Islet of Langerhans (tissue), 1 donor: ENCODE results near the gene EMC6.
"Not testable (repeated sequence)": the region's sequence is repeated elsewhere in the genome, so short reads cannot be mapped to it uniquely, and the experiment has no call there.

Source experiments
- FAIRE-seq: peaks from one replicate; lab custom pipeline; 2011; peaks lifted over from hg19 to GRCh38; lab: Jason Lieb, UNC

EMC6 gene

DNA sequence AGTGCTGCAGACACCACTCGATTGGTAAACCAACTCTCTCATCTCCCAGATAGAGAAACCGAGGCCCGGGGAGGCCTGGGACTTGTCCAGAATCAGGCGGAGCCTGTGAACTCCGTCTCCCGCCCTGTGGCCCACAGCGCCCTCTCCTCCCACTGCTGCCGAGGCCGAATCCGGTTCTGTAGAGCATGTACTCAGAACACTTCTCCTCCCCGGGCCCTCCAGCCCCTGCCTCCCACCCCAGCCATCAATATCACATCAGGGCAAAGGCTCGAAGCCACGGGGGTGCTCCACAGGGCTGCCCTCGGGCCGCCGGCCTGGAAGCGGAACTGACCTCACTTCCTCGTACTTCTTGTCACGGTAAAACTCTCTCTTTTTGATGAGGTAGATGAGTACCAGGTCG is 13.0 kb downstream of the EMC6 start:
- no peak for FAIRE-seq

DNA sequence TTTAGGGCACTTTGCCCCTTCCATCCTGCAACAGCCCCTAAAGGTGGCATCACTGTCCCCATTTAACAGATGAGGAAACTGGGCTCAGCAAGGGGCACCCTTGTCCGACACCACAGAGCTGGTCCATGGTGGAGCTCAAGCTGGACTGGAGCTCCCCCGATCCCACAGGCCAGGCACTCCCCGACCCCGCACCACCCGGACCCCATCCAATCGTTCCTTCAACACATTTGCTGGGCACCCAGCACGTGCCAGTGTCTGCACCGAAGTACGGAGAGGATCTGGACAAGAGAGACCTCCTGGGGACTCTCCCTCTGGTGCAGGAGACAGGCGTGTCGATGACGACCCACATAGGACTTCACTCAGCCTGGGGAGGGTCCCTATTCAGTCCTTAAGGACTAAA is 13.4 kb downstream of the EMC6 start:
- no peak for FAIRE-seq

DNA sequence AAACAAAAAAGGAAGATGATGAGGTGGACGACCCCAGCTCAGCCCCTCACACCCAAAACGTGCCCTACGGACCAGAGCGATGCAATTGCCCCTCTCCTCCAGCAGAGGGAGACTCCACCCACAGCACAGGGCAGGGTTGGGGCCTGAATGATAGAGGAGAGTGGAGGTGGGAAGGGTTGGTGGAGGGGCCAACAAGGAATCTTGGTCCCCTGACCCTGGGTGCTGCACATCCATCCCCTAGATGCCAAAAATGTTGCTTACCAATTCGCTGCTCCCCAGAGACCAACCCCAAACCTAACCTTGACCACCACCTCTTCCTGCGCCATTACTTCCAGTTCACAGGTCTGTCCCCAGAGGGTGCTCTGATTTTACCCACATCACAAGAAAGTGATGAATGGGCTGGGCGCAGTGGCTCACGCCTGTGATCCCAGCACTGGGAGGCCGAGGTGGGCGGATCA is 14.5 kb downstream of the EMC6 start:
- FAIRE-seq = no peak

DNA sequence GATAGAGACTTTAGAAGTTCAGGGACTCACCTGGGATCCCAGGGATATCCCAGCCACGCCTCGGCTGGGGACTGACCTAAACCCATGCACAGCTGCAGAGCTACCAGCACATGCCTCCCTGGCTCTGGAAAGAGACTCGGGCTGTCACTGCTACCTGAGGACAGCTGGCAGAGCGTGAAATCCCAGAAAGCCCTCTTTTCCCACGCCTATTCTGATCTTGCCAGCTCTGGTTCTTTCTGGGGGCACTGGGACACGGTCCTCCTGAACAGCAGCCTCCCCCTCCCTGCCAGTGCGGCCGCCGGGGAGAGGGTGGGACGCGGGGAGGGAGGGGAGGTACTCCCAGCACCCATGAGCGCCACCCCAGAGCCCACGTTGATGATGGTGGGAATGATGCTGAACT is 16.6 kb downstream of the EMC6 start:
- no peak for FAIRE-seq

DNA sequence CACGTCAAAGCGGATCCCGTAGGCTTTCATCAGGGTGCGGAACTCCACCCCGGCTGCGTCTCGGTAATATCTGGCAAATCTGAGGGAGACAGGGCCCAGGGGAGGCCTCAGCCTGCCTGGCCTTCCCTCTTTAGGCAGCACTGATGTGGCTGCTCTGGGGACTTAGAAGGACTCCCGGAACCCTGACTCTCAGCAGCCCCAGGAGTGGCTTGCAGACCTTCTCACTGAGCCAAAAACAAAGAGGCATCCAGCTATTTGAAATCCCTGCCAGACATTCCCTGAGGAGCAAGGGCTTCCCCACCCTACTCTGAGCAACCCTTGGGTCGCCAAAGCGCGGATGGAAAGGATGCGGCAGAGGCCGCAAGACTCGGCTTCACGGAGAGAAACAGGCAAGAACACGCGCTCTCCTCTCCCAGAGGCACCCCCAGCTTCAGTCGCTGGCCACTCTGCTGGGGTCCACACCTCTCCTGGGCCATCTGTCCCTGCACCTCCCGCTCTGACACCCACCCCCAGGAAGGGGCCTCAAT is 19.5 kb downstream of the EMC6 start:
- FAIRE-seq = no peak

DNA sequence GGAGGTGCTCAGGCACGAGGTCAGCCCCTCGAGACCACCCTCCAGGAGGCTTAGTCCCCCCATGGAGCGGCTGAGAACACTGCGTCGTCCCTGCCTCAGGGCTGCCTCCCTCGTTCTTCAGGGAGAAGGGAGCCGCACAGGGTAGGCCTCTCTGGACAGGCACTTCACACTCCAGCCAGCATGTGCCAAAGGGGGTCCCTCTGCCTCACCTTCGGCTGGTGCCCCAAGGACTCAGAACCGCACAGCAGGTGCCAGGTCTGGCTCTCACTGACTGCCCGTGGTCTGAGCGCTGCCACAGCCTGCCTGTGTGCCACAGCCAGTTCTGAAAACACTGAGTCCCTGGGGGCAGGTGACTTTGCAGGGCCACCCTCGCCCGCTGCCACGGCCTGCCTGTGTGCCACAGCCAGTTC is 20.2 kb downstream of the EMC6 start:
- no peak for FAIRE-seq

DNA sequence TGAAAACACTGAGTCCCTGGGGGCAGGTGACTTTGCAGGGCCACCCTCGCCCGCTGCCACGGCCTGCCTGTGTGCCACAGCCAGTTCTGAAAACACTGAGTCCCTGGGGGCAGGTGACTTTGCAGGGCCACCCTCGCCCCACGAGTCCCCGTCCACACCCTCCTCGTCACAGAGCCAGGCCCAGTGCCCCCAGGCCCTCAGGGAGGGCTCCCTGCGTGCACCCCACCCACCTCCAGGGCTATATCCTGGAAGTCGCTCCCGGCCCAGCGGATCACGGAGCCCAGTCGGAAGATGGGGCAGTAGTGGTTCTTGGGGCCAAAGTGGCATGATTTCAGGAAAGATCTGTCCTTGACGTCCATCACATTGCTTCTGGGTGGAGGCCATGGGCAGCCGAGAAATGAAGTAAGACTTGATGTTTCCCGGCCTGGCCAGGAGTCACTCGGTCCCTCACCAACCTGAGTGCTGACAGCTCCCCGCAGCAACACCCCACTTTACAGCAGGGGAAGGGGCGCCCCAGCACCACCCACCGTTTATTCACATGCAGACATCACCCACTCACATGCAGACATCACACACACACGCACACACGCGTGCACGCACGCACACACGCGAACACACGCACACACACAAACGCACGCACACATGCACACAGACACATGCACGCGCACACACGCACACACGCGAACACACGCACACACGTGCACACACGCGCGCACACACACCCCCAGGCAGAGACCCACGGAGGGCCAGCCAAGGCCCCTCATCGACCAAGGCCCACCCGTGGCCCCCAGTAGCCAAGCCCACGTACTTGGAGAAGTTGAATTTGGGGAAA is 20.9 kb downstream of the EMC6 start:
- FAIRE-seq = no peak

DNA sequence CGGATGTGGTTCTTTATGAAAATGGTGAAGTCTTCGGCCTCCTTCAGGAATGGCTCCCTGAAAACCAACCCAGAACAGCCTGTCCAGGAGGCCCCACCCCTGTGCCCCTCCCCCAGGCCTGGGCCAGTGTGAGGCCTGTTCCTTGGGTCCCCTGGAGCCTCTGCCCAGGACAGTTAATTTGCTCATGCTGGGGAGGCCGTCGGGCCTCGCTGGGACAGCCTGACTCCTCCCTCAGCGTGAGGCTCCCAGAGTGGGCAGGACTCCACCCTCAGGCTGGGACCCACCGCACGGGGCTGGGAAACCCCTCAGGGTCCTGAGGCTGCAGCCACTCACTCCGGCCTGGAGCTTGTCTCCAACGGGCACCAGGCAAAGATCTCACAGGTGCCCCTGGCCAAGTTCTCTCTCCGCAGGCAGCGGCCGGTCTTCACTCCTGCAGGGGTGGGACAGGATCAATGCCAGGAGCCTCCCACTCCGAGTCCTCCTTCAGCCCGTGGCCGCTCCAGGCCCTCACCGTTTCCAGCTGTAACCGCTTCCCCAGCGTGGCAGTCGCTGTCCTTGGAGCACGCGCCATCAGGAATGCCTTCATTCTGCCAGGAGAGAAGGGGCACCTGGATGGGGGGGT is 21.6 kb downstream of the EMC6 start:
- FAIRE-seq = no peak

DNA sequence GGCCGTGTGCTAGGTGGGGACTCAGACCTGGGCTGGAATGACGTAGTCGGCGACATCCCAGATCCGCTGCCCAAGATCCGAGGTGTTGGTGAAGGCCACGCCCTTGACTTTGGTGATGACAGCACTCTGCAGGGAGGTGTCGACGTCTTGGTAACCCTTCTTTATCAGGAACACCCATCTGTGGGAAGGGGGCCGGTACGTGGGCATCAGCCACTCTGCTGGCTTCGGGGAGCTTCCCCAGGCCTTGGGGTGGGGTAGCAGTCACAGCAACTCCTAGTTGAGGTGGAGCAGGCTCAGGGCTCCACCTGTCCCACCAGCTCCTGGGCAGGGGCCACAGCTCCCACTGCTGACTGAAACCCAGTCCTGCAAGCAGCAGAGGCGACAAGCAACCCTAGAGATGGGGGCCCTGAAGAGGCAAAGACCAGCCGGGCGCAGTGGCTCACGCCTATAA is 23.0 kb downstream of the EMC6 start:
- FAIRE-seq = no peak

DNA sequence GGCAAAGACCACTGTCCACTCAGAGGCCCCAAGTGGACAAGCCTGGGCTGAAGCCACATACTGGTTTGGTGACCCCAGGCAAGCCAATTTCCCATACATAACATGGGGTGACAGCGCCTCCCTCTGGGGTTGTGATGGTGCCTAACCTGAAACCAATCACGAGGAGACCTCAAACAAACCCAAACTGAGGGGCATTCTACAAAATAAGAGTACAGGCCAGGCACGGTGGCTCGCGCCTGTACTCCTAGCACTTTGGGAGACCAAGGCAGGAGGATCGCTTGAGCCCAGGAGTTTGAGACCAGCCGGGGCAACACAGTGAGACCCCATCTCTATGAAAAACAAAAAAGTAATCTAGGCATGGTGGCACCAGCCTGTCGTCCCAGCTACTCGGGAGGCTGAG is 23.7 kb downstream of the EMC6 start:
- FAIRE-seq = no peak

DNA sequence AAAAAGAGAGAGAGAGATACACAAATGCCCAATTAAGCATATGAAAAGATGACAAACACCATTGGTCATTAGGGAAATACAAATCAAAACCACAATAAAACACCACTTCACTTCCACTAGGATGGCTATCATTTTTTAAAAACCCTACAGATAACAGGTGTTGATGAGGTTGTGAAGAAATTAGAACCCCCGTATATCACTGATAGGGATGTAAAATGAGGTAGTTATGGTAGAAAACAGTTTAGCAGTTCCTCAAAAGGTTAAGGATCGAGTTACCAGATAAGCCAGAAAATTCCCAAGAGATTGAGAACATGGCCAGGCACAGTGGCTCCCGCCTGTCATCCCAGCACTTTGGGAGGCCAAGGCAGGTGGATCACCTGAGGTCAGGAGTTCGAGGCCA is 24.5 kb downstream of the EMC6 start:
- FAIRE-seq = no peak

DNA sequence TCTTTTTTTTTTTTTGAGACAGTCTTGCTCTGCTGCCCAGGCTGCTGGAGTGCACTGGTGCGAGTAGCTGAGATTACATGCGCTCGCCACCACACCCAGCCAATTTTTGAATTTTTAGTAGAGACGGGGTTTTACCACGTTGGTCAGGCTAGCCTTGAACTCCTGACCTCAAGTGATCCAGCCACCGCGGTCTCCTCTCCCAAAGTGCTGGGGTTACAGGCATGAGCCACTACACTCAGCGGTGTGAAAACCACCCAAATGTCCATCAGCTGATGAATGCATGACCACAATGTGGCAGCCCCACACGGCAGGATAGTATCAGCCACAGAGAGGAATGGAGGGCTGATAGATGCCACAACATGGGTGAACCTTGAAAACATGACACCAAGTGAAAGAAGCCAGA is 25.2 kb downstream of the EMC6 start:
- FAIRE-seq = no peak

DNA sequence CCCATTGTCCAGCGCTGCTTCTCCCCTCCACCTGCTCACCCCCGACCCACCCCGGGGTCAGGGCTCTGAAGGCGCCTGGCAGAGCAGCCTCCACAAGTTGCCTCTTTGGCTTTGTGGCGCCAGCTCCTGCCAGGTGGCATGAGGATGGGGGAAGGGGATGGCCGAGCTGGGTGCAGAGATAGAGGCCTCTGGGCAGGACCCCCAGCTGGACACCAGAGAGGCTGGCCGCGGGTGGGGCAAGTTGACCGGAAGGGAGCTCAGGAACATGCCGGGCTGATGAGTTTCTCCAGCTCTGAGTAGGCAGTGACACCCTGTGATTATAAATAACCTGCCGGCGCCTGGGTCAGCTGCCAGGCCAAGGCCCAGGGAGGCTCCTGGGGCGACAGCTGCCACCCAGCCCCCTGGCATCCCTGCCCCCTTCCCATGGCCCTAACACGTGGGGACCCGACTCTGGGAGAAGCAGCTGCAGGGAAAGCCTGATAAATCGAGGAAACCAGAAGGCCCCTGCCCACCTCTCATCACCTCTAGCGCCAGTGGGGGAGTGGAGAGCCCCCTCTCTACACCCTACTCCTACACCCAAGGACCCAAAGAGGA is 26.6 kb downstream of the EMC6 start:
- no peak for FAIRE-seq

DNA sequence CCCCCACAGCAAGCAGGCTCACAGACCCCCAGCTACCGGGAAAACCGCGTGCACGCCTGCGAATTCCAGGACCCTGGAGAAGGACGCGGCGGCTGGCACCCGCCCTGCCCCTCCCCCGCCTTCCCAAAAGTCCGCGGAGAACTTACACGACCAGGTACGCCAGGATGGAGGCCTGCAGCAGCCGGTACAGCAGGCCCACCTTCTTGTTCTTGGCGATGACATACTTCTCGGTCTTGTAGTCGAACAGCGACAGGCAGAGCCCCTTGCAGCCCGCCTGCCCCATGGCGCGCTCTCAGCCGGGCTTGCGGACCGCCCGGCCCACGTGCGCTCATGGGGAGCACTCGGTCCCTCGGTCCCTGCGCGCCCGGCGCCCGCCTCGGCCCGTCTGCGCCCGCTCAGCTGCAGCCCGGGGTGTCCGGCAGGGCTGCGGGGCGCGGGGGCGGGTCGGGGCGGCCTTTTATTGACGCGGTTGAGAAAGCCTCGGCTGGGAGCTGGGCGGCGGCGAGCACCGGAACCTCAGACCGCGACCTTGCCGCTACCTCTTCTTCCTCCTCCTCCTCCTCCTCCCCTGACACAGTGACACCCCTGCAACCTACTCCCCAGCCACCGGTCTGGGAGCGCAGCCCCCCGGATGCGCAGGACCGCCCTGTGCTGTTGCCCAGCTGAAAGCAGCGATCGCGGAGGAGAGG is 27.3 kb downstream of the EMC6 start, which contains the start of gene P2RX5:
P2RX5 (minus strand) TSS at position 433 of the 689 bp plus-strand sequence; CDS start at position 283, 150 bp downstream.
- no peak for FAIRE-seq

DNA sequence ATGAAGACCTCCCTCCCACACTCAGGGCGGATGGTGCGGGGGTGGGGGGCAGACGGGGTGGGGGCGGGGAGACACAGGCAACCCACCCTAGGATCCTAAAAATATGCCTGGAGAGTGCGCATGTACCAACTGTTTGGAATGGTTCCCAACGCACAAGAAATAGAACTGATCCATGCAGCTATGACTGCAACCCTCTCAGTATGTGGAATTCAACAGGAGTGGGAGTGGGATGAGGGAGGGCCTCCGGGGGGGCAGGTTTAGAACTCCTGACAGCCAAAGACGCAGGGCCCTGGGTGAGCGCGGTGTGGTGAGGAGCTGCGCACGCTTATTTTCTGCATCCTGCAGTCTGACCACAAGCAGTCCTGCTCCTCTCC is 28.5 kb downstream of the EMC6 start:
- no peak for FAIRE-seq

DNA sequence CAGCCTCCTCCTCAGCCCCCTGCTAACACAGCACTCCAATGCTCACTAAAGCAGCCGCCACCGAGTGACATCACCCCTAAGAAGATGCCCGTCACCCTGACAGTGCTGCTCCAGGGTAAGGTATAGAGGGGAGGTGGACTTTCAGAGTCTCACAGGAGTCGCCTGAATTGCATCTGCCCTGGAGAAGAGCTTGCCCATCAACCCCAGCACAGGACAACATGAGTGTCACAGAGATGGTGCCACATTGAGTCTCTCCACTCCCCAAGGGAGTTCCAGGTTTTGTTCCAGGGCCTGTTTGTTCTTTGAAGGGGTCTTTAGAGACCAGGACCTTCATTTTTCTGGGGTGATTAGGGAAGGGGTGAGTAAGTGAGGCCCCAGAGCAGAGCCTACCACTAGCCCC is 29.5 kb downstream of the EMC6 start:
- no peak for FAIRE-seq

DNA sequence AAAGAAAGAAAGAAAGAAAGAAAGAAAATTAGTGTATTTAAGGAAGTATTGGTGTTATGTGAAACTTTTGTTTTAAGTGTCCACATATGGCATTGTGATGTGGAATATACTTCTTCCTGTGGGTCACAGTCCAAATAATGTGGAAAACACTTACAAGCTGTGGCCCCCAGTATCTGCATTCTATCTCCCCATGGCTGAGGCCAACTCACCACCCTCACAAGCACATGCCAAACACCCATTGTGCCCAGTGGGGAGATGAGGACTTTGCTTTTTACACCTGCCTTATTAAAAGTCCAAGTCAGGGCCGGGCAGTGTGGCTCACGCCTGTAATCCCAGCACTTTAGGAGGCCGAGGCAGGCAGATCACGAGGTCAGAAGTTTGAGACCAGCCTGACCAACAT is 31.3 kb downstream of the EMC6 start:
- FAIRE-seq = no peak

DNA sequence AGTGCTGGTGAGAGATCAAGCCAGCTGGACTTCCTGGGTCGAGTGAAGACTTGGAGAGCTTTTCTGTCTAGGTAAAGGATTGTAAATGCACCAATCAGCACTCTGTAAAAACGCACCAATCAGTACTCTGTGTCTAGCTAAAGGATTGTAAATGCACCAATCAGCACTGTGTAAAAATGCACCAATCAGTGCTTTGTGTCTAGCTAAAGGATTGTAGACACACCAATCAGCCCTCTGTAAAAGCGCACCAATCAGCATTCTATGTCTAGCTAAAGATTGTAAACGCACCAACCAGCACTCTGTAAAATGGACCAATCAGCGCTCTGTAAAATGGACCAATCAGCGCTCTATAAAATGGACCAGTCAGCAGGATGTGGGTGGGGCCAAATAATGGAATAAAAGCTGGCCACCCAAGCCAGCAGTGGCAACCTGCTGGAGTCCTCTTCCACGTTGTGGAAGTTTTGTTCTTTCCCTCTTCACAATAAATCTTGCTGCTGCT is 33.5 kb downstream of the EMC6 start:
- not testable (repeated sequence) for FAIRE-seq

DNA sequence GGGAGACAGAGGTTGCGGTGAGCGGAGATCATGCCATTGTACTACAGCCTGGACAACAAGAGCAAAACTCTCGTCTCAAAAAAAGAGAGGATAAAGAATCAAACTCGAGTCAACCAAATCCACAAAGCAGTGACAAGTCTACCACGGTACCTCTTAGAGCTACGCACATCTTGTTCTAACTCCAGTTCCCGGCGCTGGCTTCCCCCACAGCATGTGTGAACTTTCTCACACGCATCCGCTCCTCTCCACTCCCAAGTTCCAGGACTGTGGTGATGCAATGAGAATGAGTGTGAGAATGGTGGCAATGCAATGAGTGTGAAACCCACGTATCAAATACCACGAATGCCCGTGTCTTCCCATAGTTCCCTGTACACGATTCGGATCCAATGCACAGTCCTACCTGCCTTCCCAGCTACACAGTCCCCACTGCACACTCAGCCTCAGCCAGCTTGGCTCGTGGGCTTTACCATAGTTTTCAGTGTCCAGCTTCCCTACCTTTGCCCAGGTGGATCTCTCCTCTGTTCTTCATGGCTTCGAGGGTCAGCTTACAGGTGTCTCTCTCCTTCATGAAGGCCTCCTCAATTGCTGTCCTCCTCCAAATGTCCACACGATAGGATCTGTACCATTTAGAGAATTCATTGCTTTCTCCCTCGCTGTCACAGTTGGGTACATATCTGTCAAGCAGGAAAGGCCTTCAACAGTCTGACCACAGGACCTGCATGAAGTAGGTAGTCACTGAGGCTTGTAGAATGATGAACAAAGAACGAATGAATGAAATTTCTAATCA is 36.5 kb downstream of the EMC6 start:
- no peak for FAIRE-seq

DNA sequence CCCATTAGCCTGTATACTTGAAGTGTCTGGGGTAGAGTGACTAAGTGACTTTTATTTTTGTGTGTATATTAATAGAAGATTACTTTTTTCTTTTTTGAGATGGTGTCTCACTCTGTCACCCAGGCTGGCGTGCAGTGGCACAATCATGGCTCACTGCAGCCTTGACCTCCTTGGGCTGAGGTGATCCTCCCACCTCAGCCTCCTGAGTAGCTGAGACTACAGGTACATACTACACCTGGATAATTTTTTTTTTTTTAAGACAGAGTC is 37.0 kb downstream of the EMC6 start:
- FAIRE-seq = not testable (repeated sequence)

DNA sequence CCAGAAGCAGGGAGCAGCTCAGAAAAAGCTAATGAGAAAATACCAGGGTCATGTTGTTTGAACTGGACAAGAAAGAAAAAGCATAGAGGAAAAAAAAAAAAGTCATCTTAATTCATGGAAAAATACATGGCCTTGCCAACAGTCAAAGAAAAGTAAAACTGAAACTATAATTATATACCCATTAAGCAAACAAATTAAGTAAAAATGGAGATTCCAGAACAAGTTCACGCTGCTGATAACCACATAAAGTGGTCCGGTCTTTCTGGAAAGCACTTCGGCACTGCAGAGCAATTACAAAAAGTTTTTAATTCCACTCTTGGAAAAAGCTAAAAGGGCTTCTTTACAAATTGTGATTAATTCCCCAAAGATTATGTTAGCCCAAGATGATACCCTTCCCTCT is 39.8 kb downstream of the EMC6 start:
- no peak for FAIRE-seq

DNA sequence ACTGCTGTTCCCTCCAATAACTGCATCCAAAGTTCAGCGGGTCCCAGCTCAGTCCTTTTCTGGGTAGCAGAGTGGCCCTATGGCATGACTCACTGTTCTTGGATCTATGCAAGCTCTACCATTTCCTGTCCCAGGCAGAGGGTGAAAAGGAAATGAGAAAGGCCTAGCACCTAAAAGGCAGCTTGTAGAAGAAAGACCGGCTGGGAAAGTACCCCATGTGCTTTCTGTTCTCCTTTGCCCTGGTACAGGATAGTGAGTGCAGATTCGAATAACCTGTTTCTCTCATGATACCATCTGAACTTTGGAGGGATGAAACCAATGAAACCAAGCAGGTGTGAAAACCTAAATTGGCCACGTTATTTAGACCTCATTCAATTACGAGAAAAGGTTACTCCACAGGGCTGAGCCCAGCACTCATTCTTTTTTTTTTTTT is 42.4 kb downstream of the EMC6 start:
- FAIRE-seq = no peak
